COR-L47 (cell line): ENCODE results near the gene ZMYND11.
"Not testable (repeated sequence)": the region's sequence is repeated elsewhere in the genome, so short reads cannot be mapped to it uniquely, and the experiment has no call there.

ENCODE experiments used
- DNase-seq: peaks from one replicate; lab custom pipeline; 2025; lab: John Stamatoyannopoulos, UW

The ZMYND11 gene

GRCh38 chr10:244227-244626 is 109.0 kb downstream of the ZMYND11 start:
- DNase-seq: no peak

GRCh38 chr10:246431-246830 is 111.2 kb downstream of the ZMYND11 start:
- no peak for DNase-seq

DNA sequence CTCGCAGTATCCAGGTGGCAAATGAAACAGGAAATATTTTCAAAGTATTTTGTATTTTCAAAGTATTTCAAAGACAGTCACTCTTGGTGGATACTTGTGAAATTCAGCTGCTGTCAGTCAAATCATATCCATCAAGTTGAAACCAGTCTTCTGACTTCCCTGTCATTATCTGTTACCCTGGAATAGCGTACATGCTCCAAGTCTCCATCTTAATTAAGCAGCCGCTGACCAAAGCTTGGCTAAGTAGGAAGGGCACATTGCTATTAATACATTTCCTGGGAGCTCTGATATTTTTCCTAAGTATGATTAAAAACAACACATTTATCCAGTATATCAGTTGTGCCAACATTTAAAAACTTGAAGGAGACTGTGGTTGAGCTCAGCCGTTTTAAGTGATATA is 112.2 kb downstream of the ZMYND11 start:
- DNase-seq: no peak

GRCh38 chr10:248307-248706 is 113.1 kb downstream of the ZMYND11 start:
- no peak for DNase-seq

- no peak for DNase-seq
These were observed 116.8 kb downstream of the ZMYND11 start for GRCh38 chr10:251982-252582.

- DNase-seq: no peak
These were observed 125.7 kb downstream of the ZMYND11 start for GRCh38 chr10:260819-261429.

DNA sequence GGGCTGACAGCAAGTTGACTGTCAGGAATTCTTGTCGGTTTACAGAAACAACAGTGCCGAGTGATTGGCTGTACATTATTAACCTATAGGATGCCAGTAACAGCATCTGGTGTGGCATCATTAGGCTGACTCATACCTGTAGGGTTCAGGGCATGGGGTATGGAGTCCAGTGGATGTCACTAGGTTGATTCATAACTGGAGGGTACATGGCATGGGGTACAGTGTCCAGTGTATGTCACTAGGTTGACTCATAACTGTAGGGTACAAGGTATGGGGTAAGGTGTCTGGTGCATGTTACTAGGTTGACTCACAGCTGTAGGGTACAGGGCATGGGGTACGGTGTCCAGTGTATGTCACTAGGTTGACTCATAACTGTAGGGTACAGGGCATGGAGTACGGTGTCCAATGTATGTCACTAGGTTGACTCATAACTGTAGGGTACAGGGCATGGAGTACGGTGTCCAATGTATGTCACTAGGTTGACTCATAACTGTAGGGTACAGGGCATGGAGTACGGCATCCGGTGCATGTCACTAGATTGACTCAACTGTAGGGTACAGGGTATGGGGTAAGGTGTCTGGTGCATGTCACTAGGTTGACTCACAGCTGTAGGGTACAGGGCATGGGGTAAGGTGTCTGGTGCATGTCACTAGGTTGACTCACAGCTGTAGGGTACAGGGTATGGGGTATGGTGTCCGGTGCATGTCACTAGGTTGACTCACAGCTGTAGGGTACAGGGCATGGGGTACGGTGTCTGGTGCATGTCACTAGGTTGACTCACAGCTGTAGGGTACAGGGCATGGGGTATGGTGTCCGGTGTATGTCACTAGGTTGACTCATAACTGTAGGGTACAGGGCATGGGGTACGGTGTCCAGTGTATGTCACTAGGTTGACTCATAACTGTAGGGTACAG is 129.2 kb downstream of the ZMYND11 start:
- not testable (repeated sequence) for DNase-seq

DNA sequence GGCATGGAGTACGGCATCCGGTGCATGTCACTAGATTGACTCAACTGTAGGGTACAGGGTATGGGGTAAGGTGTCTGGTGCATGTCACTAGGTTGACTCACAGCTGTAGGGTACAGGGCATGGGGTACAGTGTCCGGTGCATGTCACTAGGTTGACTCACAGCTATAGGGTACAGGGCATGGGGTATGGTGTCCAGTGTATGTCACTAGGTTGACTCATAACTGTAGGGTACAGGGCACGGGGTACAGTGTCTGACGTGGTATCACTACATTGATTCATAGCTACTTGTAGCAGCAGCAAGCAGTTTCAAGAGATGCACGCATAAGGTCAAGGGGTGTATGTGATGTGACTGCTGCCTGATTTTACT is 129.8 kb downstream of the ZMYND11 start:
- DNase-seq: not testable (repeated sequence)

GRCh38 chr10:265816-266588 is 130.7 kb downstream of the ZMYND11 start:
- not testable (repeated sequence) for DNase-seq

GRCh38 chr10:266974-267425 is 131.7 kb downstream of the ZMYND11 start:
- no peak for DNase-seq

DNA sequence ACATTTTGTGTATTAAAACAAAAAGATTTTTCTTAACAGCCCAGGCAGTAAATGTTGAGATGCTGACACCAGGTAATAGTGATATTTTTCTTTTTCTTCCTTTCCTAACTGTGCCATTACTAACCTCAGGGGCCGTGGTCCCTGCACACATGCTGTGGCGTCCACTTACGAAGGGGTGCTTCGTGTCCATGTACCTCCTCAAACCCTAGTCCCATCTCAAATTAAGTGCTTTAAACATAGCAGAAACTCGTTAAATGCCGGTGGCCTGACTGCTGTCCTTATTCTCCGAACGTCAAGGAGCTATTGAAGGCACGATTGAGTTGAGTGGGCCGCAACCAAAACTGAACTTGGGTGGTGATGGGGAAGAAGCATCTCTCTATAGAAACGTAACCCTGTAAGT is 132.4 kb downstream of the ZMYND11 start:
- no peak for DNase-seq

DNA sequence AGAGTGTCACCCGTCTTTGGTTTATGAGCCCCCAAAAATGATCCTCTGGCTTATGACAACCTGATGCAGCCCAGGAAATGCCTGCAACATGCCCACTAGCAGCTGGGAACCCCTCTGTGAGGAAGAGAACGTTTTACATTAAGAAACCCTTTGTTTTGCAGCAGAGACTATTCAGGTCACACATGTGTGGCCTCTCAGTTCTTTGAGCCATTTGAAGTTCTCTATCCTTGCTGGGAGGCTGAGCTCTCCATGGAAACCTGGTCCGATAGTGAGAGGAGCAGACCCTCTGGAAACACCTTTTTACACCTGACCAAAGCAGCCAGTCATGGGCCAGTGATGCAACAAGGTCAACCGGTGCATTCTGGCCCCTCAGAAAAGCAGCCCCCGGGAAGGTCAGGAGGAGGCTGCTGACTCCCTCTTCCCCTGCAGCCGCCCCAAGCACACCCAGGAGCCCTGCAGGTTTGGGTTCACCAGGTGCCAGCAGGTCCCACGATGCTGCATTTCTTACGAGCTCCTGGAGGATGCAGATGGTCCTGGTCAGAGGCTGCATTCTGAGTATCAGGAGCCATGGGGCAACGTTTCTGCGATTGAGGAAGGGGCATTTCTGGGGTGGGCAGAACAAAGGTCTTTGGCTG is 134.3 kb downstream of the ZMYND11 start:
- no peak for DNase-seq

DNA sequence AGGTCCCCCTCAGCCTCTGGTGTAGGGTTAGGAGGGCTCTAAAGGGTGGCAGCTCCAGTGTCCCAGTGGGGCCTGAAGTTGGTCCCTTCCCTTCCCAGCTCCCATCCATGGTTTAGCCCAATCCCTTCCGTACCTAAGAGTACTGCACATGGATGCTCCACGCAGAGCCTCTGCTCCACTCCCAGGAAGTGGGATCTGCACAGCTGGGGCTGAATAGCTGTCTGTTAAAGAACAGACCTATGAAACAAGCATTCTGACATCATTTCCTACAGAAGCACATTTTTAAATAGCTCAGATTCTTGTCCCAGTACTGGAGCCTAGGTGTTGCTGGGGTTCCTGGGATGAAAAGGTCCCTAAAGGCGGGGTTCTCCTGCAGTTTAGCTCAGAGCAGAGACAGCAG is 135.9 kb downstream of the ZMYND11 start:
- DNase-seq: no peak

- DNase-seq: no peak
These were observed 136.5 kb downstream of the ZMYND11 start for GRCh38 chr10:271722-272121.

GRCh38 chr10:273088-273487 is 137.8 kb downstream of the ZMYND11 start:
- no peak for DNase-seq

DNA sequence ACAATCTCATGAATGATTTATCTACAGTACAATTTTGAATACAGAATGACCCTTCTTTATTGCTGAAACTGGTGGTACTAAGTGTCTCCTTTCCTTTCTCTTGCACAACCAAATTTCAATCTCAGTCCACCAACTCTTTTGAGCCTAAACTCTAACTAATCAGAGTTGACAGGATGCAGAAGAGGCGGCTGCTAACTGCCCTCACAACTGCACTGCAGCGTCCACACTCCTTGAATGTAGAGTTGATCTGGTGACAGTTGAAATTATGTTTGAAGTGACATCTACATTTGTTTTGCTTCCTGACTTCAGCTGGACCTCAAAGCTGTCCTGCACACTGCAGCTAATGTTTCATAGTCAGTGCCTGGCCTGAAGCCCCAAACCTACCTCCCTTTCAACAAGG is 139.6 kb downstream of the ZMYND11 start:
- no peak for DNase-seq

- DNase-seq: no peak
These were observed 140.4 kb downstream of the ZMYND11 start for GRCh38 chr10:275680-276079.

DNA sequence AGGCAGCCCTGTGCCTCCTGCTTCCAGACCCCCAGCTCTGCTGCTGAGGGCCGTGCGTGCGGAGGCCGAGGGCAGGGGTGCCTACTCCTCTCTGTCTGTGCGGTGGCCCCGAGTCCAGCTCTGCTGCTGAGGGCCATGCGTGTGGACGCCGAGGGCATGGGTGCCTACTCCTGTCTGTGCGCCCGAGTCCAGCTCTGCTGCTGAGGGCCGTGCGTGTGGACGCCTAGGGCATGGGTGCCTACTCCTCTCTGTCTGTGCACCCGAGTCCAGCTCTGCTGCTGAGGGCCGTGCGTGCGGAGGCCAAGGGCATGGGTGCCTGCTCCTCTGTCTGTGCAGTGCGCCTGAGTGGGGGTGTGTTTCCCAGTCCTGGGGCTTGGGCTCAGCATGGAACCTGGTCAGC is 142.7 kb downstream of the ZMYND11 start:
- DNase-seq: no peak

DNA sequence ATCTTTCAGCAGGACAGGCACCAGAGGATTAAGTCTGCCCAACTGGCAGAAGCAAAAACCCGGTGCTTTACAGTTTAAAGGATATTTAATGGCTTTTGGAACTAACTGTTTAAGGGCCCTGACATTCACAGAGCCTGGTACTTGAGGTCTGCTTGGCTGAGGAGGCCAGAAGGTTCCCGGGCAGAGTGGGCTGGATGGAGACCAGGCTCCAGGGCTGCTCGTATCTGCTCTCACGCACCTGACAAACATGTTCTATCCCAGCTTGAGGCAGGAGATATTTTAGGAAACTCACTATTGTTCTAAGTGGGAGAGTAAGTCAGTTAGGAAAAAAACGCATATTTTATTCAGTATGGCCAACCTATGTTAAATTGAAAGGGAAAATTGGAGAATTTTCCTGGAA is 143.5 kb downstream of the ZMYND11 start:
- no peak for DNase-seq

- DNase-seq: no peak
These were observed 144.0 kb downstream of the ZMYND11 start for GRCh38 chr10:279232-279631.

DNA sequence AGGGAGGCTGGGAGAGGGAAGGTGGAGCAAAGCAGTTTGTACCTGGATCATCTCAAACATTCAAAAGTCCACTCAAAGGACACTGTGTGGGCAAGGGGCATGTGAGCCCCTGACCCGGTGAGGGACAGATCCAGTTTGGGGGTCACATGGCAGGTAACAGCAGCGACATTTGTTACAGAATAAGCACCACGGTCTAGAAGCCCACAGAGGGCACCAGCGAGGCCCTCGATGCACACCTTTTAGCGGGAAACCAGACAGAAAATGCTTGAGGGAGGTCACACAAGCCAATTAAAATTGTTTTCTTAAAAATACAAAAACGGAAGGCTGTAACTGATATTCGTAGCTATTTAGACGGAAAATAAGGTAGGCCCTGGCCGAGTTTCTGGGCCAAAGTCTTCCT is 144.4 kb downstream of the ZMYND11 start:
- no peak for DNase-seq
